Brain microvascular endothelial cell (primary cell): ENCODE measurements around the gene SLC16A7.
"Not testable (repeated sequence)": the region's sequence is repeated elsewhere in the genome, so short reads cannot be mapped to it uniquely, and the experiment has no call there.

ENCODE experiments used
- DNase-seq: peaks from one replicate; pipeline ENCODE4 v3.0.0-alpha.2; 2020
- H3K27ac ChIP-seq: fragments of 250-450 bp; sonication (Bioruptor Pico); 2 replicates; pipeline ENCODE4 v1.5.1; 2020; ENCODE audit warnings: mild to moderate bottlenecking, moderate library complexity
- H3K27me3 ChIP-seq: fragments of 250-450 bp; sonication (Bioruptor Pico); replicated peaks from 2 replicates; pipeline ENCODE4 v1.5.1; 2020; ENCODE audit warnings: mild to moderate bottlenecking
- H3K36me3 ChIP-seq: fragments of 250-450 bp; sonication (Bioruptor Pico); replicated peaks from 2 replicates; pipeline ENCODE4 v1.5.1; 2020; ENCODE audit warnings: mild to moderate bottlenecking
- H3K4me3 ChIP-seq: 2 replicates; pipeline ENCODE4 v1.5.1; 2011; ENCODE audit warnings: low read depth, mild to moderate bottlenecking, control low read depth, low read length, moderate library complexity
- in situ Hi-C: cut with HindIII; loops from 2 replicates; pipeline ENCODE4 v1.10.0; 2017; ENCODE audit warnings: low sequenced_read_pairs, low pct_ligation_motif_present
- TF ChIP-seq, protein P1 (sequence below): IDR thresholded peaks from 2 replicates; pipeline ENCODE4 v1.5.1; 2011; ENCODE audit warnings: low read depth, mild to moderate bottlenecking, moderate library complexity, low read length, control low read depth, inconsistent platforms; ENCODE audit errors: missing control alignments

Gene SLC16A7

GRCh38 chr12:59737725-59738463 lies 142.1 kb downstream of the SLC16A7 start:
- H3K27me3 ChIP-seq, result no peaks in the 10 kb centered on the region
- no peak overlapping the region for H3K4me3 ChIP-seq
- TF ChIP-seq, protein P1, sequence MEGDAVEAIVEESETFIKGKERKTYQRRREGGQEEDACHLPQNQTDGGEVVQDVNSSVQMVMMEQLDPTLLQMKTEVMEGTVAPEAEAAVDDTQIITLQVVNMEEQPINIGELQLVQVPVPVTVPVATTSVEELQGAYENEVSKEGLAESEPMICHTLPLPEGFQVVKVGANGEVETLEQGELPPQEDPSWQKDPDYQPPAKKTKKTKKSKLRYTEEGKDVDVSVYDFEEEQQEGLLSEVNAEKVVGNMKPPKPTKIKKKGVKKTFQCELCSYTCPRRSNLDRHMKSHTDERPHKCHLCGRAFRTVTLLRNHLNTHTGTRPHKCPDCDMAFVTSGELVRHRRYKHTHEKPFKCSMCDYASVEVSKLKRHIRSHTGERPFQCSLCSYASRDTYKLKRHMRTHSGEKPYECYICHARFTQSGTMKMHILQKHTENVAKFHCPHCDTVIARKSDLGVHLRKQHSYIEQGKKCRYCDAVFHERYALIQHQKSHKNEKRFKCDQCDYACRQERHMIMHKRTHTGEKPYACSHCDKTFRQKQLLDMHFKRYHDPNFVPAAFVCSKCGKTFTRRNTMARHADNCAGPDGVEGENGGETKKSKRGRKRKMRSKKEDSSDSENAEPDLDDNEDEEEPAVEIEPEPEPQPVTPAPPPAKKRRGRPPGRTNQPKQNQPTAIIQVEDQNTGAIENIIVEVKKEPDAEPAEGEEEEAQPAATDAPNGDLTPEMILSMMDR, result no peak
- DNase-seq, result peak; percentile 11
- in situ Hi-C loops, result no loop called here
- no peak overlapping the region for H3K27ac ChIP-seq
- no peaks in the 10 kb centered on the region for H3K36me3 ChIP-seq

DNA sequence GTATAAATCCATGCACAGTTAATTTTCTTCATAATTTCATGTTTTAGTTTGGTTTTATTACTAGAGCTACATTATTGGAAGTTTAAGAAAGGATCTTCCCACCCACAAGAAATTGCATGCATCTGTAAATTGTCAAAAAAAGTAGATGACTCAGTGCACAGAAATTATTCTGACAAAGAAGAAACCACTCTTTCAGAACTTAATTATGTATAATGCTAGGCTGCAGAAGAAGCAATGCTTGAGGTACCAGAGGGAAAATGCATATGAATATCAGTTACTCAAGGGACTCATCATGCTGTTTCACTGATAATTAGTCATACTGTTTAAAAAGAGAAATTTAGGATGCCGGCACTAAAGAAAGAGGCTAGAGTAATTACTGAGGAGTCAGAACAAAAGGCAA lies 147.0 kb downstream of the SLC16A7 start:
- no peak overlapping the region for H3K27ac ChIP-seq
- H3K36me3 ChIP-seq, result no peaks in the 10 kb centered on the region
- H3K27me3 ChIP-seq, result no peaks in the 10 kb centered on the region
- peak; percentile 3 for DNase-seq
- in situ Hi-C loops, result no loop called here
- TF ChIP-seq, protein P1, result no peak
- no peak overlapping the region for H3K4me3 ChIP-seq

- in situ Hi-C loops, result no loop called here
- Histone ChIP-seq H3K4me3 (no peak overlapping the region), H3K27ac (no peak overlapping the region), H3K36me3 (no peaks in the 10 kb centered on the region), H3K27me3 (no peaks in the 10 kb centered on the region)
- no peak for DNase-seq
- TF ChIP-seq, protein P1, result no peak
These were observed 148.7 kb downstream of the SLC16A7 start for GRCh38 chr12:59744564-59744963.

GRCh38 chr12:59751091-59751490 lies 155.3 kb downstream of the SLC16A7 start:
- DNase-seq, H3K27ac ChIP-seq, in situ Hi-C loops, H3K4me3 ChIP-seq, H3K36me3 ChIP-seq, H3K27me3 ChIP-seq: not testable (repeated sequence)

DNA sequence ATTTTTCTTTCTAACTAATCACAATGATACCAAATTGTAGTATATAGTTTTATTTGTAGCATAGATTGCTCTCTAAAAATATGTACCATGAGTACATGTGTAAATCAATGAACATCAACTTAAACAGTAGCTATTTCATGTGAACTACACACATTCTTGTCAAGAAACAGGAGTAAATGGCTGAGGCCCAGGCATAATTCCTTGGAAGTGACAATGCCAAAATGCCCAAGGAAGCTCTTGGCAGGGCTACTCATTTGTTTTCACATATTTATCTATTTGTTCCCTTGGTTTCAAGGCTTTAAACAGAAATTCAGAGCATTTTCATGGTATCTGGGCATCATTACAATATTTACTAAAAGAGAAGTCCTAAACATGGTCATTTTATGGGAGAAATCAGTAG lies 165.7 kb downstream of the SLC16A7 start:
- DNase-seq, result no peak
- Histone ChIP-seq H3K27me3 (no peaks in the 10 kb centered on the region), H3K27ac (no peak overlapping the region), H3K36me3 (no peaks in the 10 kb centered on the region), H3K4me3 (no peak overlapping the region)
- TF ChIP-seq, protein P1, result no peak
- in situ Hi-C loops, result no loop called here

DNA sequence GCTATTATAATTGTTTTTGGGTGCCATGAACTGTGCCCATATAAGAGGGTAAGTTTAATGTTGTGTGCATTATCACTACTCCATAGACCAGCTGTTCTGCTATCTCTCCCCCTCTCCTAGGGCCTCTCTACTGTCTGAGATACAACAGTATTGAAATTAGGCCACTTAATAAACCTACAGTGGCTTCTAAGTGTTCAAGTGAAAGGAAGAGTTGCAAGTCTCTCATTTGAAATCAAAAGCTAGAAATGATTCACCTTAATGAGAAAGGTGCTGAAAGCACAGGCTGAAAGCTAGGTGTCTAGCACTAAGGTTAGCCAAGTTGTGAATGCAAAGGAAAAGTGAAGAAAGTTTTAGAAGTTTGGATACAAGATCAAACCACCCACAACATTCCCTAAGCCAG lies 168.0 kb downstream of the SLC16A7 start:
- in situ Hi-C loops, result no loop called here
- no peaks in the 10 kb centered on the region for H3K27me3 ChIP-seq
- H3K36me3 ChIP-seq, result no peaks in the 10 kb centered on the region
- no peak overlapping the region for H3K4me3 ChIP-seq
- no peak for DNase-seq
- TF ChIP-seq, protein P1, result no peak
- H3K27ac ChIP-seq, result no peak overlapping the region
